Effector memory CD4-positive, alpha-beta T cell (primary cell): ENCODE results near the gene NNMT.

Experiments used
- DNase-seq, 3 donors: peaks; one replicate each; pipeline ENCODE4 v3.0.0-alpha.2; 2020
- H3K27ac ChIP-seq: 2 replicates; pipeline ENCODE4 v1.7.0; 2013; ENCODE audit warnings: mild to moderate bottlenecking, low read length, moderate library complexity; ENCODE audit not compliant: insufficient read depth, poor library complexity, severe bottlenecking
- H3K27me3 ChIP-seq: replicated peaks from 2 replicates; pipeline ENCODE4 v1.7.0; 2013; ENCODE audit warnings: mild to moderate bottlenecking, low read length; ENCODE audit not compliant: insufficient read depth, control insufficient read depth, poor library complexity, severe bottlenecking
- H3K36me3 ChIP-seq: 2 replicates; pipeline ENCODE4 v1.7.0; 2013; ENCODE audit warnings: mild to moderate bottlenecking, low read length, moderate library complexity; ENCODE audit not compliant: control insufficient read depth, insufficient read depth
- H3K4me1 ChIP-seq: 2 replicates; pipeline ENCODE4 v1.7.0; 2013; ENCODE audit warnings: low read length, mild to moderate bottlenecking; ENCODE audit not compliant: control insufficient read depth, insufficient read depth, poor library complexity, severe bottlenecking
- H3K4me3 ChIP-seq: 2 replicates; pipeline ENCODE4 v1.7.0; 2013; ENCODE audit warnings: low read length, low read depth, mild to moderate bottlenecking; ENCODE audit not compliant: insufficient read depth, poor library complexity, severe bottlenecking
- H3K9me3 ChIP-seq: 2 replicates; pipeline ENCODE4 v1.7.0; 2013; ENCODE audit warnings: mild to moderate bottlenecking, low read length, moderate library complexity; ENCODE audit not compliant: control insufficient read depth

Gene NNMT

GRCh38 chr11:114273890-114274635 lies 22.1 kb upstream of the NNMT start:
- Histone ChIP-seq H3K27ac (no peak overlapping the region), H3K4me1 (no peaks in the 10 kb centered on the region), H3K36me3 (no peaks in the 10 kb centered on the region), H3K9me3 (no peaks in the 10 kb centered on the region), H3K4me3 (no peak overlapping the region), H3K27me3 (peaks cover 7% of the 10 kb centered on the region)
- DNase-seq = no peak

- H3K27ac ChIP-seq = no peak overlapping the region
- H3K9me3 ChIP-seq = no peaks in the 10 kb centered on the region
- H3K27me3 ChIP-seq = peaks cover 5% of the 10 kb centered on the region
Observed at GRCh38 chr11:114274637-114275036, 21.6 kb upstream of the NNMT start.

GRCh38 chr11:114275280-114275679 lies 20.9 kb upstream of the NNMT start:
- no peak overlapping the region for H3K4me3 ChIP-seq
- DNase-seq = no peak
- H3K27me3 ChIP-seq = peaks cover 5% of the 10 kb centered on the region

More at GRCh38 chr11:114274637-114275036, 21.6 kb upstream of the NNMT start:
- H3K36me3 ChIP-seq = no peaks in the 10 kb centered on the region
- H3K4me3 ChIP-seq = no peak overlapping the region
- DNase-seq = no peak
- H3K4me1 ChIP-seq = no peaks in the 10 kb centered on the region

GRCh38 chr11:114276077-114276476 lies 20.1 kb upstream of the NNMT start:
- Histone ChIP-seq H3K4me3 (no peak overlapping the region), H3K4me1 (no peaks in the 10 kb centered on the region), H3K27ac (no peak overlapping the region), H3K27me3 (peaks cover 5% of the 10 kb centered on the region), H3K9me3 (no peaks in the 10 kb centered on the region), H3K36me3 (no peaks in the 10 kb centered on the region)
- DNase-seq = no peak

More at GRCh38 chr11:114275280-114275679, 20.9 kb upstream of the NNMT start:
- H3K4me1 ChIP-seq = no peaks in the 10 kb centered on the region
- no peak overlapping the region for H3K27ac ChIP-seq
- H3K9me3 ChIP-seq = no peaks in the 10 kb centered on the region
- no peaks in the 10 kb centered on the region for H3K36me3 ChIP-seq

GRCh38 chr11:114277637-114278341 lies 18.4 kb upstream of the NNMT start:
- Histone ChIP-seq H3K9me3 (no peaks in the 10 kb centered on the region), H3K27me3 (no peaks in the 10 kb centered on the region), H3K36me3 (no peaks in the 10 kb centered on the region), H3K4me3 (no peak overlapping the region), H3K27ac (no peak overlapping the region), H3K4me1 (no peaks in the 10 kb centered on the region)
- DNase-seq = no peak

- DNase-seq = no peak
- H3K4me3 ChIP-seq = no peak overlapping the region
- no peak overlapping the region for H3K27ac ChIP-seq
- H3K36me3 ChIP-seq = no peaks in the 10 kb centered on the region
- H3K4me1 ChIP-seq = no peaks in the 10 kb centered on the region
- H3K9me3 ChIP-seq = no peaks in the 10 kb centered on the region
- no peaks in the 10 kb centered on the region for H3K27me3 ChIP-seq
Observed at GRCh38 chr11:114278342-114279065, 17.7 kb upstream of the NNMT start.

- Histone ChIP-seq H3K27me3 (no peaks in the 10 kb centered on the region), H3K4me3 (no peak overlapping the region), H3K27ac (no peak overlapping the region), H3K36me3 (no peaks in the 10 kb centered on the region), H3K4me1 (no peaks in the 10 kb centered on the region), H3K9me3 (no peaks in the 10 kb centered on the region)
- no peak for DNase-seq
Observed at GRCh38 chr11:114279792-114280546, 16.2 kb upstream of the NNMT start.

- DNase-seq = no peak
- Histone ChIP-seq H3K4me1 (no peaks in the 10 kb centered on the region), H3K27ac (no peak overlapping the region), H3K9me3 (no peaks in the 10 kb centered on the region), H3K36me3 (no peaks in the 10 kb centered on the region), H3K4me3 (no peak overlapping the region), H3K27me3 (no peaks in the 10 kb centered on the region)
Observed at GRCh38 chr11:114280696-114281095, 15.5 kb upstream of the NNMT start.

GRCh38 chr11:114281388-114281956 lies 14.7 kb upstream of the NNMT start:
- Histone ChIP-seq H3K27ac (no peak overlapping the region), H3K36me3 (no peaks in the 10 kb centered on the region), H3K9me3 (no peaks in the 10 kb centered on the region), H3K4me3 (no peak overlapping the region), H3K4me1 (no peaks in the 10 kb centered on the region), H3K27me3 (no peaks in the 10 kb centered on the region)
- no peak for DNase-seq
